ENCODE results near the gene CHRD. TPM values are rescaled to one million over a fixed set of nuclear protein-coding genes. Genes with fewer than 3 reads are reported as not detected.

The CHRD gene
- polyA plus RNA-seq, 1 of the 3 experiments (the other 2 are of a cell fraction): 0.95 TPM

DNA sequence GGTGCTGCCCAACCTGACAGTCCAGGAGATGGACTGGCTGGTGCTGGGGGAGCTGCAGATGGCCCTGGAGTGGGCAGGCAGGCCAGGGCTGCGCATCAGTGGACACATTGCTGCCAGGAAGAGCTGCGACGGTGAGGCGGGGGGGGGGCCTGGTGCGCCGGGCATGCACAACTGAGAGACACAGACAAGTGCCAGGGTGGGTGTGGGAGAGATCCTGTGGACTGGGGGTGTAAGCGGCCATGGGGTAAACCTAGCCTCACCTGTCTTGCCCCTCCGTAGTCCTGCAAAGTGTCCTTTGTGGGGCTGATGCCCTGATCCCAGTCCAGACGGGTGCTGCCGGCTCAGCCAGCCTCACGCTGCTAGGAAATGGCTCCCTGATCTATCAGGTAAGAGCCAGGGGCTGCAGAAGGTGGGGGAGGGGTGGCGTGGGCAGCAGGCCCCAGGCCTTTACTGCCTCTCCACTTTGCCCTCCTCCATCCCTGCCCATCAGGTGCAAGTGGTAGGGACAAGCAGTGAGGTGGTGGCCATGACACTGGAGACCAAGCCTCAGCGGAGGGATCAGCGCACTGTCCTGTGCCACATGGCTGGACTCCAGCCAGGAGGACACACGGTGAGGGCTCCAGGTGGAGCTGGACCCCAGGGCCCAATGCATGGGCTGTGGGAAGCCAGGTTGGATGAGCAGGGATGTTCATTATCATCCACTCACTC, 3.3 kb downstream of the CHRD start:
- Histone ChIP-seq H3K36me3 (replicated peaks in 1 of 2; ENCODE audit: control insufficient read depth in 1 of 2, insufficient read depth in 2 of 2, low read length in 1 of 2) (no peaks in the 10 kb centered on the region), H3F3A (replicated peaks; ENCODE audit: insufficient read depth) (peaks cover 4% of the 10 kb centered on the region), H3K9ac (no peak overlapping the region), H3K27ac (ENCODE audit: low read depth in 2 of 2, low read length in 1 of 2) (no peak overlapping the region), H3K4me2 (no peak overlapping the region), H2AFZ (ENCODE audit: low read depth) (no peak overlapping the region), H4K20me1 (ENCODE audit: insufficient read depth) (no peaks in the 10 kb centered on the region), H3K9me2 (no peaks in the 10 kb centered on the region), H3K4me3 (ENCODE audit: low read depth in 2 of 2, low read length in 1 of 2) (no peak overlapping the region), H3K79me2 (ENCODE audit: insufficient read depth) (no peaks in the 10 kb centered on the region), H3K9me3 (no peaks in the 10 kb centered on the region), H3K27me3 (ENCODE audit: insufficient read depth) (peaks cover 7% of the 10 kb centered on the region; the same call in 1 of the 2 replicates), H3K4me1 (ENCODE audit: control insufficient read depth in 1 of 2, insufficient read depth in 2 of 2, low read depth in 1 of 2, low read length in 1 of 2) (peaks cover 0 to 12% of the 10 kb centered on the region in 2 experiments; a peak in 1 of 4 replicates)
- POLR2A ChIA-PET: interaction anchor here (1.3 kb wide), 1 partner anchor 11 kb away, joined by 3 read pairs; no protein-coding TSS in a partner anchor
- TF ChIP-seq NFIC (IDR thresholded peaks at IDR 0.05; ENCODE audit: borderline replicate concordance) (no peak), RAD21 (IDR thresholded peaks at IDR 0.05; ENCODE audit: low read length) (no peak), NRF1 (IDR thresholded peaks at IDR 0.05; ENCODE audit: low read depth, low read length) (no peak), GATA2 (CRISPR knock-in tag; IDR thresholded peaks at IDR 0.05) (no peak), RFX5 (IDR thresholded peaks at IDR 0.05; ENCODE audit: low read length) (no peak), GABPA (IDR thresholded peaks at IDR 0.05; ENCODE audit: low read depth) (no peak), YY1 (IDR thresholded peaks at IDR 0.05; ENCODE audit: low read depth) (no peak)
- CTCF ChIA-PET: interaction anchor here (2.8 to 3.8 kb wide), 2 partner anchors 11 to 131 kb away, joined by 16 to 19 read pairs; no protein-coding TSS in a partner anchor
- DNase-seq: peak; percentile 54
- 71% methylated on average over 9 of the region's 15 CpGs for WGBS (ENCODE audit: low lambda C conversion rate)

DNA sequence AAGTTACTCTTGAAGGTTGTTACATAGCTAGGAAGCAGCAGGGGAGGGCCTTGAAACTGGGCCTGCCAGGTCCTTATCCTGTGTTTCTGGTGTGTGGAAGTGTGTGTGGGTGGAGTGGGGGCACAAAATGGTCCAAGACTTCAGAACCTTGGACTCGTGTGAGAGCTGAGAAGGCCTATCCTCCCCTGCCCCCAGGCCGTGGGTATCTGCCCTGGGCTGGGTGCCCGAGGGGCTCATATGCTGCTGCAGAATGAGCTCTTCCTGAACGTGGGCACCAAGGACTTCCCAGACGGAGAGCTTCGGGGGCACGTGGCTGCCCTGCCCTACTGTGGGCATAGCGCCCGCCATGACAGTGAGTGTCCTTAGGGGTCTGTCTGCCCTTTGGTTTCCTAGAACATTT, 4.5 kb downstream of the CHRD start:
- WGBS (ENCODE audit: low lambda C conversion rate): 49% methylated on average over 3 of the region's 9 CpGs
- TF ChIP-seq, protein P1, sequence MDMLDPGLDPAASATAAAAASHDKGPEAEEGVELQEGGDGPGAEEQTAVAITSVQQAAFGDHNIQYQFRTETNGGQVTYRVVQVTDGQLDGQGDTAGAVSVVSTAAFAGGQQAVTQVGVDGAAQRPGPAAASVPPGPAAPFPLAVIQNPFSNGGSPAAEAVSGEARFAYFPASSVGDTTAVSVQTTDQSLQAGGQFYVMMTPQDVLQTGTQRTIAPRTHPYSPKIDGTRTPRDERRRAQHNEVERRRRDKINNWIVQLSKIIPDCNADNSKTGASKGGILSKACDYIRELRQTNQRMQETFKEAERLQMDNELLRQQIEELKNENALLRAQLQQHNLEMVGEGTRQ (IDR thresholded peaks at IDR 0.05; ENCODE audit: borderline replicate concordance, low read depth, low read length): no peak
- no peak for TF ChIP-seq TCF12 (IDR thresholded peaks at IDR 0.05)
- H3K4me2 ChIP-seq: no peak overlapping the region

DNA sequence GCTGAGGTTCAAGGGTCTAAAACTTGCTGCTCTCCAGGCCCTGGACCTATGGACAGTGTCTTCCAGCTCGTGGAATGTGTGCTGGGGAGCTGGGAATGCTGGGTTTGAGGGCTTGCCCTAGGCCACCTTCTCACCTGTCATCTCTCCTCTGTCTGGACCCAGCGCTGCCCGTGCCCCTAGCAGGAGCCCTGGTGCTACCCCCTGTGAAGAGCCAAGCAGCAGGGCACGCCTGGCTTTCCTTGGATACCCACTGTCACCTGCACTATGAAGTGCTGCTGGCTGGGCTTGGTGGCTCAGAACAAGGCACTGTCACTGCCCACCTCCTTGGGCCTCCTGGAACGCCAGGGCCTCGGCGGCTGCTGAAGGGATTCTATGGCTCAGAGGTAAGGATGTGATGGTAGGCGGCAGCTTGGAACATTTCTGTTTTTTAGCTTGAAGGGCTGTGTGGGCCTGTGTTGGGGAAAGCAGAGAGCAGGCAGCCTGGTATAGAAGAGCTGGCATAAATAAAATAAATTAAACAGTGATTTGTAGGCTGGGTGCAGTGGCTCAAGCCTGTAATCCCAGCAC, 5.1 kb downstream of the CHRD start:
- Histone ChIP-seq H4K20me1 (ENCODE audit: insufficient read depth) (no peaks in the 10 kb centered on the region), H3K36me3 (replicated peaks in 1 of 2; ENCODE audit: control insufficient read depth in 1 of 2, insufficient read depth in 2 of 2, low read length in 1 of 2) (no peaks in the 10 kb centered on the region), H3K9me2 (no peaks in the 10 kb centered on the region), H3K27me3 (ENCODE audit: insufficient read depth) (no peaks in the 10 kb centered on the region), H3F3A (replicated peaks; ENCODE audit: insufficient read depth) (no peaks in the 10 kb centered on the region), H3K79me2 (ENCODE audit: insufficient read depth) (no peaks in the 10 kb centered on the region), H3K4me1 (ENCODE audit: control insufficient read depth in 1 of 2, insufficient read depth in 2 of 2, low read depth in 1 of 2, low read length in 1 of 2) (peaks cover 0 to 4% of the 10 kb centered on the region in 2 experiments; a peak in 1 of 4 replicates), H3K9me3 (no peaks in the 10 kb centered on the region), H3K9ac (no peak overlapping the region), H3K4me2 (no peak overlapping the region), H2AFZ (ENCODE audit: low read depth) (no peak overlapping the region), H3K4me3 (ENCODE audit: low read depth in 2 of 2, low read length in 1 of 2) (no peak overlapping the region), H3K27ac (ENCODE audit: low read depth in 2 of 2, low read length in 1 of 2) (no peak overlapping the region)
- DNase-seq: no peak
- 81% methylated on average over 8 of the region's 8 CpGs for WGBS (ENCODE audit: low lambda C conversion rate)
- ChIA-PET POLR2A (no interaction called here), CTCF (interaction anchor here (0.5 to 3.8 kb wide), 6 partner anchors 13 to 158 kb away, joined by 3 to 19 read pairs (median 4); no protein-coding TSS in a partner anchor)
- TF ChIP-seq RXRA (IDR thresholded peaks at IDR 0.05; ENCODE audit: borderline replicate concordance, low read depth) (no peak), SIN3A (IDR thresholded peaks at IDR 0.05; ENCODE audit: borderline replicate concordance, low read depth, low read length) (no peak), MEF2A (IDR thresholded peaks at IDR 0.05; ENCODE audit: borderline replicate concordance, low read depth) (no peak), EZH2phosphoT487 (IDR thresholded peaks at IDR 0.05; ENCODE audit: borderline replicate concordance, low read depth) (no peak), POLR2AphosphoS5 (IDR thresholded peaks at IDR 0.05; ENCODE audit: low read depth, low read length) (no peak), CHD2 (IDR thresholded peaks at IDR 0.05; ENCODE audit: low read length, partially characterized antibody) (no peak), SMC3 (IDR thresholded peaks at IDR 0.05; ENCODE audit: low read depth, low read length) (no peak), GABPA (IDR thresholded peaks at IDR 0.05; ENCODE audit: low read depth) (no peak), RFX5 (IDR thresholded peaks at IDR 0.05; ENCODE audit: low read length) (no peak)
- TF ChIP-seq, protein P2, sequence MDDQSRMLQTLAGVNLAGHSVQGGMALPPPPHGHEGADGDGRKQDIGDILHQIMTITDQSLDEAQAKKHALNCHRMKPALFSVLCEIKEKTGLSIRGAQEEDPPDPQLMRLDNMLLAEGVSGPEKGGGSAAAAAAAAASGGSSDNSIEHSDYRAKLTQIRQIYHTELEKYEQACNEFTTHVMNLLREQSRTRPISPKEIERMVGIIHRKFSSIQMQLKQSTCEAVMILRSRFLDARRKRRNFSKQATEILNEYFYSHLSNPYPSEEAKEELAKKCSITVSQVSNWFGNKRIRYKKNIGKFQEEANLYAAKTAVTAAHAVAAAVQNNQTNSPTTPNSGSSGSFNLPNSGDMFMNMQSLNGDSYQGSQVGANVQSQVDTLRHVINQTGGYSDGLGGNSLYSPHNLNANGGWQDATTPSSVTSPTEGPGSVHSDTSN (IDR thresholded peaks at IDR 0.05): no peak
- TF ChIP-seq, protein P1 (IDR thresholded peaks at IDR 0.05; ENCODE audit: borderline replicate concordance, low read depth, low read length): no peak

More for the DNA sequence above, 4.5 kb downstream of the CHRD start:
- Histone ChIP-seq H3K27me3 (ENCODE audit: insufficient read depth) (no peaks in the 10 kb centered on the region), H3K36me3 (replicated peaks in 1 of 2; ENCODE audit: control insufficient read depth in 1 of 2, insufficient read depth in 2 of 2, low read length in 1 of 2) (no peaks in the 10 kb centered on the region), H3K9ac (no peak overlapping the region), H3F3A (replicated peaks; ENCODE audit: insufficient read depth) (peaks cover under 1% of the 10 kb centered on the region), H4K20me1 (ENCODE audit: insufficient read depth) (no peaks in the 10 kb centered on the region), H3K9me2 (no peaks in the 10 kb centered on the region), H2AFZ (ENCODE audit: low read depth) (no peak overlapping the region), H3K4me3 (ENCODE audit: low read depth in 2 of 2, low read length in 1 of 2) (no peak overlapping the region), H3K9me3 (no peaks in the 10 kb centered on the region), H3K4me1 (ENCODE audit: control insufficient read depth in 1 of 2, insufficient read depth in 2 of 2, low read depth in 1 of 2, low read length in 1 of 2) (peaks cover 0 to 5% of the 10 kb centered on the region in 2 experiments; a peak in 1 of 4 replicates), H3K79me2 (ENCODE audit: insufficient read depth) (no peaks in the 10 kb centered on the region), H3K27ac (ENCODE audit: low read depth in 2 of 2, low read length in 1 of 2) (no peak overlapping the region)
- DNase-seq: no peak
- CTCF ChIA-PET: interaction anchor here (1.0 to 3.8 kb wide), 4 partner anchors 13 to 141 kb away, joined by 3 to 19 read pairs (median 10); no protein-coding TSS in a partner anchor
- POLR2A ChIA-PET: no interaction called here
